Transverse colon (tissue), 4 donors: Measurements from ENCODE around the gene RASSF10.

ENCODE experiments used
- POLR2A ChIP-seq: fragments of 450-650 bp; IDR thresholded peaks from one replicate; pipeline ENCODE4 v1.6.1; 2016; ENCODE audit warnings: antibody characterized with exemption, mild to moderate bottlenecking, moderate library complexity
- POLR2AphosphoS5 ChIP-seq, 3 donors: sonication (generic); formaldehyde crosslinking; IDR thresholded peaks; one replicate each; pipeline ENCODE4 v1.6.1; 2016; ENCODE audit warnings: antibody characterized with exemption in 3 of 3
- TF ChIP-seq, protein P1 (sequence below), 5 experiments: fragments of 200-600 bp in 3 of 5; fragments of 450-650 bp in 2 of 5; sonication (generic) in 3 of 5; IDR thresholded peaks; 1 replicate in 2 of 5; 2 replicates in 3 of 5; pipeline ENCODE4 v1.5.1; 2016 to 2017; ENCODE audit warnings: antibody characterized with exemption in 5 of 5, inconsistent platforms in 3 of 5, mild to moderate bottlenecking in 2 of 5, moderate library complexity in 1 of 5

DNA sequence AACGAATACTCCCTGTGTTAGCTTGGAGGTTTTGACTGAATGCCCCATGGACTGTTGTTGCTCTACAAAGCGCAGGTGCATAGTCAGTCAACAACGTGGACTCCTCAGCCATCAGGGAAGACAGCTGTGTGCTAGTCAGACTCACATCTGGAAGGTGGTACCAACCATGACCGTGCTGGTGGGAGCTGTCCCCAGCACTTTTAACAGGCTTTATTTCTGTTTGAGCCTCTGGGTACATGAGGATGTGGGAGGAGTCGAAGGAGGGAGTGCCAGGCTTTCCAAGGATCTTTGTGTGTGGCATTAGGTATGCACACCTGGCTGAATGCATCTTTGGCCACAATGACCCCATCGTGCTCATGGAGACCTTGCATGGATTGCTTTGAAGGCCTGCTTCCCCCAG, 6.6 kb downstream of the RASSF10 start:
- TF ChIP-seq, protein P1, sequence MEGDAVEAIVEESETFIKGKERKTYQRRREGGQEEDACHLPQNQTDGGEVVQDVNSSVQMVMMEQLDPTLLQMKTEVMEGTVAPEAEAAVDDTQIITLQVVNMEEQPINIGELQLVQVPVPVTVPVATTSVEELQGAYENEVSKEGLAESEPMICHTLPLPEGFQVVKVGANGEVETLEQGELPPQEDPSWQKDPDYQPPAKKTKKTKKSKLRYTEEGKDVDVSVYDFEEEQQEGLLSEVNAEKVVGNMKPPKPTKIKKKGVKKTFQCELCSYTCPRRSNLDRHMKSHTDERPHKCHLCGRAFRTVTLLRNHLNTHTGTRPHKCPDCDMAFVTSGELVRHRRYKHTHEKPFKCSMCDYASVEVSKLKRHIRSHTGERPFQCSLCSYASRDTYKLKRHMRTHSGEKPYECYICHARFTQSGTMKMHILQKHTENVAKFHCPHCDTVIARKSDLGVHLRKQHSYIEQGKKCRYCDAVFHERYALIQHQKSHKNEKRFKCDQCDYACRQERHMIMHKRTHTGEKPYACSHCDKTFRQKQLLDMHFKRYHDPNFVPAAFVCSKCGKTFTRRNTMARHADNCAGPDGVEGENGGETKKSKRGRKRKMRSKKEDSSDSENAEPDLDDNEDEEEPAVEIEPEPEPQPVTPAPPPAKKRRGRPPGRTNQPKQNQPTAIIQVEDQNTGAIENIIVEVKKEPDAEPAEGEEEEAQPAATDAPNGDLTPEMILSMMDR (IDR thresholded peaks at IDR 0.05) = no peak
- TF ChIP-seq POLR2A (no peak), POLR2AphosphoS5 (IDR thresholded peaks at IDR 0.05) (no peak)
